SK-N-SH treated with all-trans-retinoic acid at 6 μM for 48 hours (cell line): Measurements from ENCODE around the gene RSL24D1.

ENCODE experiments used
- ATAC-seq: fragments of 200-7000 bp; cut with Tn5 transposase; 3 replicates; pipeline ENCODE4 v1.9.1; 2020; ENCODE audit warnings: mild to moderate bottlenecking, moderate library complexity
- ARNTL ChIP-seq: fragments of 450-650 bp; formaldehyde crosslinking; IDR thresholded peaks from 2 replicates; pipeline ENCODE4 v1.5.0; 2020; ENCODE audit warnings: low read depth, mild to moderate bottlenecking, moderate library complexity, borderline replicate concordance
- BACH2 ChIP-seq: fragments of 250-450 bp; sonication (Bioruptor Pico); IDR thresholded peaks from 2 replicates; pipeline ENCODE4 v1.9.0; 2021; ENCODE audit warnings: mild to moderate bottlenecking, borderline replicate concordance
- CSDC2 ChIP-seq: fragments of 250-450 bp; sonication (Bioruptor Pico); IDR thresholded peaks from 2 replicates; pipeline ENCODE4 v1.5.0; 2020; ENCODE audit warnings: mild to moderate bottlenecking, moderate library complexity
- ISL1 ChIP-seq: fragments of 250-450 bp; sonication (Bioruptor Pico); IDR thresholded peaks from 2 replicates; pipeline ENCODE4 v2.1.2; 2022; ENCODE audit warnings: mild to moderate bottlenecking, moderate library complexity
- OSR1 ChIP-seq: fragments of 250-450 bp; sonication (Bioruptor Pico); IDR thresholded peaks from 2 replicates; pipeline ENCODE4 v1.8.0; 2022; ENCODE audit warnings: moderate library complexity, mild to moderate bottlenecking, inconsistent platforms
- PATZ1 ChIP-seq: fragments of 250-450 bp; sonication (Bioruptor Pico); IDR thresholded peaks from 2 replicates; pipeline ENCODE4 v1.8.0; 2020; ENCODE audit warnings: mild to moderate bottlenecking, moderate library complexity, borderline replicate concordance
- POU6F1 ChIP-seq: fragments of 250-450 bp; sonication (Bioruptor Pico); IDR thresholded peaks from 2 replicates; pipeline ENCODE4 v1.8.0; 2021; ENCODE audit warnings: low read depth, mild to moderate bottlenecking, moderate library complexity, borderline replicate concordance
- TCF4 ChIP-seq: fragments of 250-450 bp; sonication (Bioruptor Pico); IDR thresholded peaks from 2 replicates; pipeline ENCODE4 v1.8.0; 2021; ENCODE audit warnings: mild to moderate bottlenecking, moderate library complexity, borderline replicate concordance
- ZC3H10 ChIP-seq: fragments of 250-450 bp; sonication (Bioruptor Pico); IDR thresholded peaks from 2 replicates; pipeline ENCODE4 v1.5.1; 2021; ENCODE audit warnings: mild to moderate bottlenecking, moderate library complexity
- ZFP30 ChIP-seq: fragments of 450-650 bp; formaldehyde crosslinking; IDR thresholded peaks from 2 replicates; pipeline ENCODE4 v1.5.0; 2022; ENCODE audit warnings: mild to moderate bottlenecking, moderate library complexity
- ZNF565 ChIP-seq: fragments of 450-650 bp; formaldehyde crosslinking; conservative IDR thresholded peaks from 2 replicates; pipeline ENCODE4 v1.5.0; 2020; ENCODE audit warnings: low read depth, mild to moderate bottlenecking, moderate library complexity
- ZNF70 ChIP-seq: fragments of 450-650 bp; formaldehyde crosslinking; IDR thresholded peaks from 2 replicates; pipeline ENCODE4 v1.5.0; 2020; ENCODE audit warnings: mild to moderate bottlenecking, moderate library complexity
- ZNF8 ChIP-seq: fragments of 450-650 bp; formaldehyde crosslinking; IDR thresholded peaks from 2 replicates; pipeline ENCODE4 v1.5.0; 2020; ENCODE audit warnings: mild to moderate bottlenecking, moderate library complexity
- TF ChIP-seq, protein P1 (sequence below): fragments of 250-450 bp; sonication (Bioruptor Pico); IDR thresholded peaks from 2 replicates; pipeline ENCODE4 v1.5.0; 2020; ENCODE audit warnings: mild to moderate bottlenecking, moderate library complexity
- TF ChIP-seq, protein P2 (sequence below): fragments of 250-450 bp; sonication (Bioruptor Pico); IDR thresholded peaks from 2 replicates; pipeline ENCODE4 v1.5.1; 2020; ENCODE audit warnings: low read depth, mild to moderate bottlenecking, moderate library complexity

RSL24D1 gene

GRCh38 chr15:55183679-55184078 is 13.1 kb downstream of the RSL24D1 start:
- no peak for ATAC-seq
- TF ChIP-seq ZNF8 (CRISPR knock-in tag) (no peak), TCF4 (no peak)

DNA sequence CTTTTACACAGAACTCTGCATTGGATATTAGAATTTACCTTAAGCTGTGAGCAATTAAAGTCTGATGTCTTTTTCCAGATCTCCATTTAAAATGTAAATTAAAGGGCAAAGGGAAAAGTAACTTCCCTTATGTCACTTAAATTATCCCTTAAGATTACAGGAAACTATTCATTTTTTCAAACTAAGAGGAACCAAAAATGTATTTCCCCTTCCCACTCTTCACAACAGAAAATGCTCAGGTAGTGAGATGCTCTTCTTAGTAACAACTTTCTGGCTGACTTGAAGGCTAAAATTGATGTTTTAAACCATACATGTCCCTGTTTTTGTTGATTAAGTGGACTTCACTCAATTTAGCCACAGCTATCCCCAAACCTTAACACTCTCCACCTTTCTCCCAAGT is 17.6 kb downstream of the RSL24D1 start:
- ATAC-seq = no peak
- TF ChIP-seq ZFP30 (CRISPR knock-in tag) (no peak), CSDC2 (CRISPR knock-in tag) (no peak), ZNF565 (CRISPR knock-in tag) (no peak), ZNF70 (CRISPR knock-in tag) (no peak), BACH2 (no peak)
- TF ChIP-seq, protein P1, sequence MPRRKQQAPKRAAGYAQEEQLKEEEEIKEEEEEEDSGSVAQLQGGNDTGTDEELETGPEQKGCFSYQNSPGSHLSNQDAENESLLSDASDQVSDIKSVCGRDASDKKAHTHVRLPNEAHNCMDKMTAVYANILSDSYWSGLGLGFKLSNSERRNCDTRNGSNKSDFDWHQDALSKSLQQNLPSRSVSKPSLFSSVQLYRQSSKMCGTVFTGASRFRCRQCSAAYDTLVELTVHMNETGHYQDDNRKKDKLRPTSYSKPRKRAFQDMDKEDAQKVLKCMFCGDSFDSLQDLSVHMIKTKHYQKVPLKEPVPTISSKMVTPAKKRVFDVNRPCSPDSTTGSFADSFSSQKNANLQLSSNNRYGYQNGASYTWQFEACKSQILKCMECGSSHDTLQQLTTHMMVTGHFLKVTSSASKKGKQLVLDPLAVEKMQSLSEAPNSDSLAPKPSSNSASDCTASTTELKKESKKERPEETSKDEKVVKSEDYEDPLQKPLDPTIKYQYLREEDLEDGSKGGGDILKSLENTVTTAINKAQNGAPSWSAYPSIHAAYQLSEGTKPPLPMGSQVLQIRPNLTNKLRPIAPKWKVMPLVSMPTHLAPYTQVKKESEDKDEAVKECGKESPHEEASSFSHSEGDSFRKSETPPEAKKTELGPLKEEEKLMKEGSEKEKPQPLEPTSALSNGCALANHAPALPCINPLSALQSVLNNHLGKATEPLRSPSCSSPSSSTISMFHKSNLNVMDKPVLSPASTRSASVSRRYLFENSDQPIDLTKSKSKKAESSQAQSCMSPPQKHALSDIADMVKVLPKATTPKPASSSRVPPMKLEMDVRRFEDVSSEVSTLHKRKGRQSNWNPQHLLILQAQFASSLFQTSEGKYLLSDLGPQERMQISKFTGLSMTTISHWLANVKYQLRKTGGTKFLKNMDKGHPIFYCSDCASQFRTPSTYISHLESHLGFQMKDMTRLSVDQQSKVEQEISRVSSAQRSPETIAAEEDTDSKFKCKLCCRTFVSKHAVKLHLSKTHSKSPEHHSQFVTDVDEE (CRISPR knock-in tag) = no peak
- TF ChIP-seq, protein P2, sequence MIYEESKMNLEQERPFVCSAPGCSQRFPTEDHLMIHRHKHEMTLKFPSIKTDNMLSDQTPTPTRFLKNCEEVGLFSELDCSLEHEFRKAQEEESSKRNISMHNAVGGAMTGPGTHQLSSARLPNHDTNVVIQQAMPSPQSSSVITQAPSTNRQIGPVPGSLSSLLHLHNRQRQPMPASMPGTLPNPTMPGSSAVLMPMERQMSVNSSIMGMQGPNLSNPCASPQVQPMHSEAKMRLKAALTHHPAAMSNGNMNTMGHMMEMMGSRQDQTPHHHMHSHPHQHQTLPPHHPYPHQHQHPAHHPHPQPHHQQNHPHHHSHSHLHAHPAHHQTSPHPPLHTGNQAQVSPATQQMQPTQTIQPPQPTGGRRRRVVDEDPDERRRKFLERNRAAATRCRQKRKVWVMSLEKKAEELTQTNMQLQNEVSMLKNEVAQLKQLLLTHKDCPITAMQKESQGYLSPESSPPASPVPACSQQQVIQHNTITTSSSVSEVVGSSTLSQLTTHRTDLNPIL (CRISPR knock-in tag) = no peak

- TF ChIP-seq TCF4 = no peak
- no peak for ATAC-seq
These were observed 26.4 kb downstream of the RSL24D1 start for GRCh38 chr15:55170361-55170760.

DNA sequence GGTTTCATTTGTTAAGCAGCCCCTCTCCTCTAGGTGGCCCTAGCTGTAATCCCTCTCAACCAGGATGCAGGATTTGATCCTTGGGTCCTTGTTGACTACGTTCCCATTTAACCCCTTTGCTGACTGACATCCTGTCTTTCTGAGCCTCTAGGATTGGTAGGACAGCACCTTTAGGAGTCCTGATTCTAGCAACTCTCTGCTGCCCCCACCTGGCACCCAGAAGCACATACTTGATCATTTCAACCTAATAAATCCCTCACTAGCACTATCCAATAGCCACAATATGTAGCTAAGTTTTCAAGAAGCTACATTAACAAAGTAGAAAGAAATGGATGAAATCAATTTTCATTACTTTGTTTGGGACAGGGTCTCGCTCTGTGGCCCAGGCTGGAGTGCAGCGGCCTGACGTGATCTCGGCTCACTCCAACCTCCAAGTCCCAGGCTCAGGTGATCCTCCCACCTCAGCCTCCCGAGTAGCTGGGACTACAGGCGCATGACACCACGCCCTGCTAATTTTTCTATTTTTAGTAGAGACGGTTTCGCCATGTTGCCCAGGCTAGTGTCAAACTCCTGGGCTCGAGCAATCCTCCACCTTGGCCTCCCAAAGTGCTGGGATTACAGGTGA is 28.3 kb downstream of the RSL24D1 start:
- TF ChIP-seq BACH2 = no peak
- TF ChIP-seq ISL1 (CRISPR knock-in tag) = no peak
- TF ChIP-seq CSDC2 (CRISPR knock-in tag) = no peak
- TF ChIP-seq, all 23 proteins: peak for 0
- peak; percentile 98 for ATAC-seq

GRCh38 chr15:55164284-55164683 is 32.5 kb downstream of the RSL24D1 start:
- TF ChIP-seq ARNTL (CRISPR knock-in tag) (no peak), PATZ1 (CRISPR knock-in tag) (no peak), POU6F1 (CRISPR knock-in tag) (no peak), OSR1 (CRISPR knock-in tag) (no peak), ZFP30 (CRISPR knock-in tag) (no peak), ZC3H10 (CRISPR knock-in tag) (no peak), ZNF565 (CRISPR knock-in tag) (no peak)
- TF ChIP-seq, protein P1 (CRISPR knock-in tag) = no peak
- no peak for ATAC-seq
